Stimulated activated CD8-positive, alpha-beta memory T cell treated with anti-CD3 and anti-CD28 coated beads, Interleukin-12 subunit alpha, Interleukin-12 subunit beta, amount 100 ng/mL, for 4 hours (primary cell): ENCODE results near the gene GPR52.
"Not testable (repeated sequence)": the region's sequence is repeated elsewhere in the genome, so short reads cannot be mapped to it uniquely, and the experiment has no call there.

ENCODE experiments used
- DNase-seq: peaks from one replicate; pipeline ENCODE4 v3.0.0-alpha.2; 2020; ENCODE audit warnings: low read depth

Gene GPR52, protein sequence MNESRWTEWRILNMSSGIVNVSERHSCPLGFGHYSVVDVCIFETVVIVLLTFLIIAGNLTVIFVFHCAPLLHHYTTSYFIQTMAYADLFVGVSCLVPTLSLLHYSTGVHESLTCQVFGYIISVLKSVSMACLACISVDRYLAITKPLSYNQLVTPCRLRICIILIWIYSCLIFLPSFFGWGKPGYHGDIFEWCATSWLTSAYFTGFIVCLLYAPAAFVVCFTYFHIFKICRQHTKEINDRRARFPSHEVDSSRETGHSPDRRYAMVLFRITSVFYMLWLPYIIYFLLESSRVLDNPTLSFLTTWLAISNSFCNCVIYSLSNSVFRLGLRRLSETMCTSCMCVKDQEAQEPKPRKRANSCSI

GRCh38 chr1:174447866-174448530 lies at the start of gene GPR52:
TSS of gene GPR52 (plus strand) at chr1:174447964. CDS start at chr1:174448112, 148 bp downstream.
- DNase-seq = no peak

GRCh38 chr1:174398246-174398645 lies 49.5 kb upstream of the GPR52 start:
- no peak for DNase-seq

DNA sequence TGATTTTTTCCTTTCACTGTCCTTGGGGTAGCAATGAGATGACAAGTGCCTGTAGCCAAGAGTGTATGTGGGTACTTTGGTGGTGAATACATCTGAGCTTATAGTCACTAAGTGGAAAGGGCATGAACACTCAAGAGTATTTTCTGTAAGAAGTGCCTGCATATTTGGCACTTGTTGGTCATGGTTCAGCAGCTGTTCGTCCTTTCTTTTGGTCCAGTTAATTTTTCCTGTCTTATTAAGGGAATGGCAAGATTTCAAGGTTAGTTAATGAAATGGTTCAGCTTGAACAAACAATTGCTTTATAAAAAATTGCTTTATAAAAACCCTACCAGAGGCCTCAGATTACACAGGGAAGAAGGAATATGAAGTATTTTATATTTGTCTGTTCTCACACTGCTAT lies 48.6 kb upstream of the GPR52 start:
- no peak for DNase-seq

GRCh38 chr1:174401075-174401474 lies 46.7 kb upstream of the GPR52 start:
- DNase-seq = no peak

- no peak for DNase-seq
Observed at GRCh38 chr1:174405219-174405618, 42.5 kb upstream of the GPR52 start.

DNA sequence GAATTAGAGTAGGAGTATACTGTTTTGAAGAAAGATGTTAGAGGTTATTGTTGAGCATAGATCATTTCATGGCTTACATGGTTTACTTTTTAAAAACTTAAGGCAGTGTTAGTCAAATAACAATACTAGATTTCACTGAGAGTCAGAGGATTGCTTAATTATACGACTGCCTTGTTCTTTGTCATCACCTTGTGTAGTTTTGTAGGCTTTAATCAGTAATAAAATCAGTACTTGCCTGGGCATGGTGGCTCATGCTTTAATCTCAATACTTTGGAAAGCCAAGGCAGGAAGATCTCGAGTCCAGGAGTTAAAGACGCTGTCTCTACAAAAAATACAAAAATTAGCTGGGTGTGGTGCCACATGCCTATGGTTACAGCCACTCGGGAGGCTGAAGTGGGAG lies 41.3 kb upstream of the GPR52 start:
- DNase-seq = no peak

DNA sequence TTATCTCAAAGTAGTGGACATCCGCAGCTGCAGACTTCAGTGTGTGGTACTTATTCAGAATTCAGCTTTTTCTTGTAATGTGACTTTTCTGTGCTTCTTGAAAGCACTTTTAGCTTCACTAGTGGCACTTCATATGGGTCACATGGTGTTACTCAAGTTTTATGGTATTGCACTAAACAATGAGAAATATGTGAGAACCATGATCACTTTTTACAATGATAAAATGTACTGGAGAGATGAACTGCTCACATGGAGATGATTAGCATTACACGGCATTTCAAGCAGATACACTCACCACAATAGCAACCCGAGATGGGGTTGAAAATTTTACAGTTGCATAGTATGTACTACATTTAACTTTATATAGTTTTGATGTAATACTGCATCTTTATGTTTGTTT lies 40.1 kb upstream of the GPR52 start:
- no peak for DNase-seq

GRCh38 chr1:174408146-174408545 lies 39.6 kb upstream of the GPR52 start:
- no peak for DNase-seq

GRCh38 chr1:174409801-174410200 lies 38.0 kb upstream of the GPR52 start:
- not testable (repeated sequence) for DNase-seq

DNA sequence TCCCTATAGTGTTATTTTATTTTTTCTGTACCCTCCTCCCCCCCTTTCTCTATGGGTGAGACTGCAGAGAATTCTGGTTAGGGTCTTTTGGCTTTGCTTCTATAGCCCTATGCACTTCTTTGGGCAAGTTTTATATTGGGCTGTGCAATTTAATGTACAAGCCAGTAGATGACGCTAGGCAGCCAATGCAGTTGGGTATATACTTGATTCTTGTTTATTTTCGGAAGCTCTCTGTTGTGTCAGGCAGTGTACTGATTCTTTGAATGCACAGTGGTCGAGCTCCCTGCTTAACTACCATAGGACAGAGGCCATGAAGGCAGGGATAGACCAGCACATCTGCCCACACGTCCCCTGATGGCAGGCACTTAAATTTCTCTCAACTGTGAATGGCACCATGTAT lies 34.1 kb upstream of the GPR52 start:
- no peak for DNase-seq

DNA sequence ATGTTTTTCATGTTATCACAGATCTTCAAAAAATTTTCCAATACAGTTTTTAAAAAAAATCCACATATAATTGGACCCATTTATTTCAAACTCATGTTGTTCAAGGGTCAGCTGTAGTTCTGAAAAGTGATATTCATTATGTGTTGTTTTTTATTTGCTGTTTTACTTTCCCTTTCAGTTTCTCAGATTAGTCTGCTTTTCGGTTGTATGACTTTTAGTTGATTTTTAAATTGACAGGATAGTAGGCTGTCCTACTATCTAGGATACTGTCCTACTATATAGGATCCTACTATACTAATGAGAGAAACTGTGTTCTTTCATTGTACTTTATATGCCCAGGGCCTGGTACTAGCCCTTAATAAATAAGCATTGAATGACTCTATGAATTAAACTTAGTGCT lies 33.6 kb upstream of the GPR52 start:
- no peak for DNase-seq

DNA sequence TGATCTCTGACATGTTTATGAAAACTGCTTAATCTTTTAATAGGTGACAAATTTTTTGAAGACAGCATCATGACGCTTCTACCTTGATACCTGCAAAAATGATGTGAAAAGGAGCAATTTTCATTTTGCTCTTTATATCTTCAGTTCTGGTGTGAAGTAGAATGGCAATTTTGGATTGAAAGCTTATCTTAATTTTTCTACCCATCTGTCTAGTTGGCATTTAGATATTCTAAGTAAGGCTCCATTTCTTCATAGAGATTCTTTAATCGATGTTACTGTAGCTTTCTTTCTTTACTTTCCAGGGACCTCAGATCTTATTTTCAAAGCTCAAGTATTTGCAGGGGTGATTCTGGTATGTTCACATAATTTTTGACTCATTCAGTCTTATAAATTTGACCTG lies 32.3 kb upstream of the GPR52 start:
- no peak for DNase-seq

- no peak for DNase-seq
Observed at GRCh38 chr1:174417921-174418320, 29.8 kb upstream of the GPR52 start.

DNA sequence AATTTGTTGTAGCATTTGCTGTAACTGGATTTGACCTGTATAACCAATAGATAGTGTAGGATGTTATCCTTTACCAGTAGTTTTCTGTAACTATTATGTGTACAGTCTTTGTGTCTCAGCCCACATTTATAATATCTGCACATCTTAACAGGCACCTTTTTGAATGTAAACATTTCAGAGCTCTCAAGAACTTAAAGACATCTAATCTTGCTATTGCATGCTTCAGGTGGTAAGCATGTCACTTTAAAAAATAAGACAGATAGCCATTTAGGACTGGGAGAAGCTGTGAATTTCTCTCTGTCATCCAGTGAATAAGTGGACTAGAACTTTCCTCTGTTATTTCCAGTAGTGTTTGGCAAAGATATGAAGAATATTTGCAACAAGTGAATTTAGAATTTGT lies 22.6 kb upstream of the GPR52 start:
- no peak for DNase-seq

- DNase-seq = no peak
Observed at GRCh38 chr1:174426153-174426552, 21.6 kb upstream of the GPR52 start.

DNA sequence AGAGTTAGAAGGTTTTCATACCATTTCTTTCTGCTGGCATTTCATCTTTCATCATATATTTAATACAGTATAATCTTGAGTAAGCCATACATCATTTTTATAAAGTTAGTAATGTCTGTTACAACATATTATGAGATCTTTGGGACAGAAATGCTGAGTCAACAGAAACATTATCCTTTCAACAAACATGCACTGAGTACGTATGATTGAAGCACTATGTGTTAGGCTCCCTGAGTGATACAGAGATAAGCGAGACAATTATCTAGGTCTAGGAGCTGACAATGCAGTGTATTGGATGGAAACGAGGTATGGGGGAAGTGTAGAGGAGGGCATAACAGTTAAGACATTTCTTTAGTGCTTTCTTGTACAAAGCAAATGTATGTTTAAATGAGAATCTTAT lies 19.7 kb upstream of the GPR52 start:
- no peak for DNase-seq

GRCh38 chr1:174428739-174429138 lies 19.0 kb upstream of the GPR52 start:
- DNase-seq = no peak

- DNase-seq = no peak
Observed at GRCh38 chr1:174433451-174433850, 14.3 kb upstream of the GPR52 start.

DNA sequence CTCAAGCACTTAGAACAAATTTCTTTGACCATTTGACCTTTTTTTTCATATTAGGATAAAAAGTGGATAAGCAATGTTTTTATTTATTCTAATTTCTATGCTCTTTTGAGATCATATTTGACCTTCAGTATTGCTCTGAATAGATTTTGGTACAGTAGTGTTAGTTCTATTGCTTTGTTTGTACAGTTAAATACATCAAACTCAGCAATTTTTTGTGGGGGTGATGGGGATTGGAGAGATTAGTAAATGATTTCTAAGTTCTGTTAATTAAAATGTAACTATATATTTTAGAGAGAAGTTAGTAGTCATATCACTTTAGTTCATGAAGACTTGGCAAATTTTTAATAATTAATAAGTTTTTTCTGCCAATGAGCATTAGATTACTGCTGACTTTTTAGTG lies 2.4 kb upstream of the GPR52 start:
- DNase-seq = no peak

DNA sequence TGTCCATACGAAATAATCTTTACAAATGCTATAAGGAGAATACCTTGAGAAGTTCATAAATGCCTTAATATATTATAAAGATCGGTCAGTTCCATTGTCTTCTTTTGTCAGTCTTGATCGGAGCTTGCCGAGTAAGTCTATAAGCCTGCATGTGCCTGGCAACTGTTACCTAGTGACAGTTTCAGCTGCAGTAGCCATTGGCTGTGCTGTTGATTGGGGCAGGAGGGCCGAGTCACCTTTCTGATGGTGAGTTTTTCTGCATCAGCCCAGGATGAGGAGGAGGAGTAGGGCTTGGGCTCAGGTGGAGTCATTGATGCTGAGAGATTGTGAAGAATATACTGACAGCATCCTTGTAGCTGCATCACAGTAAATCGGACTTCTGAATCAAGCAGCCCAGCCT lies 1.9 kb upstream of the GPR52 start:
- no peak for DNase-seq

DNA sequence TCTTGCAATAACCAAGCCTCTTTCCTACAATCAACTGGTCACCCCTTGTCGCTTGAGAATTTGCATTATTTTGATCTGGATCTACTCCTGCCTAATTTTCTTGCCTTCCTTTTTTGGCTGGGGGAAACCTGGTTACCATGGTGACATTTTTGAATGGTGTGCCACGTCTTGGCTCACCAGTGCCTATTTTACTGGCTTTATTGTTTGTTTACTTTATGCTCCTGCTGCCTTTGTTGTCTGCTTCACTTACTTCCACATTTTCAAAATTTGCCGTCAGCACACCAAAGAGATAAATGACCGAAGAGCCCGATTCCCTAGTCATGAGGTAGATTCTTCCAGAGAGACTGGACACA lies 743 bp downstream of the GPR52 start:
- DNase-seq = no peak

DNA sequence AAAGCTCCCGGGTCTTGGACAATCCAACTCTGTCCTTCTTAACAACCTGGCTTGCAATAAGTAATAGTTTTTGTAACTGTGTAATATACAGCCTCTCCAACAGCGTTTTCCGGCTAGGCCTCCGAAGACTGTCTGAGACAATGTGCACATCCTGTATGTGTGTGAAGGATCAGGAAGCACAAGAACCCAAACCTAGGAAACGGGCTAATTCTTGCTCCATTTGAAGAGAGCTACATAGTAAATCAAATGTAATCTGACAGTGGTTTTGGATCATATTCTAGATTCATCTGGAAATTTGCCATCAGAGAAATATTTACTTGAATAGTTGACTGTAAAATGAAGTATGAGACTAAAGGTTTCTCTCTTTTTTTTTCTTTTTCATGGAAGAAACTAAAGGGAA lies 1.2 kb downstream of the GPR52 start:
- DNase-seq = no peak

DNA sequence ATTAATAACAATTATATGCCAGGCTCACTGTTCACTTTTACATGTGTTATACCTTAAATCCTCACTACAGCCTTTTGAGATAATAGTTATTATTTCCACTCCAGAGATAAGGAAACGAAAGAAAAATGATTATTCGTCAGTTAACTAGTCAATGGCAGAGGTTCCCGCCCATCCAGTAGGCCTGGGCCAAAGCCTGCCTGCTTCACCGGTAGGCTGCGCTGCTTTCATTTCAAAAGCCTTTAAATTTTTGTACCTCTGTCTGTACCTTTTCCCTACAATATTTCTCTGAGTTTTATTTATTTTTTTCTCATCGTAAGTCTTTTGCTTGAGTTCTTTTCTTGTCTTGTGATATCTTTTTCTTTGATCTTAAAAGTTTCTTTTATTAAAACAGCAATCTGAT lies 3.6 kb downstream of the GPR52 start:
- no peak for DNase-seq

DNA sequence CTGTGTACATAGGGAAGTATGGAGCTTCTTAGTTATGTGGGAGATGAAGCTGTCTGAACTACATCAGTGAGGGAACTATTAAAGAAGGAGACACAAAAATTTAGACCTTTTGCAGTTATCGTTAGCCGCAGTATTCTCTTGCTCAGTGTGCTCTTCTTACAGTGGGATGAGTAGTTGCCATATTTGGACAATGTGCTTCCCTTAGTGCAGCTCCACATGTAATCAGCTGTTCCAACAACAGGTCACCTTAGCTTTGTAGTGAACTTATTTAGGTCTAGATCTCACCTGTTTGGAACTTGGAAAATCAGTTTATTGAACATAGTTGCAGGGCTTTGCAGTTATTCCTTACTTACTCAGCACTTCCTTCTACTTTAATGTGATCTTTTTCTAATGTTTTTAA lies 18.1 kb downstream of the GPR52 start:
- DNase-seq = no peak
